B cell (primary cell): Measurements from ENCODE around the gene KHDC4. TPM values are rescaled to one million over a fixed set of nuclear protein-coding genes. Genes with fewer than 3 reads are reported as not detected.

Source experiments
- ATAC-seq: fragments of 200-7000 bp; cut with Tn5 transposase; one replicate; pipeline ENCODE4 v1.10.0; 2021; ENCODE audit warnings: low read depth, mild to moderate bottlenecking, moderate number of reproducible peaks, moderate library complexity
- CTCF ChIA-PET: fragments of 350-600 bp; sonication (Branson Sonifier 250); formaldehyde crosslinking; loops from one replicate; lab custom pipeline; 2021; ENCODE audit warnings: antibody characterized with exemption, inconsistent platforms; lab: Charles Lee
- POLR2A ChIA-PET: fragments of 350-600 bp; sonication (Branson Sonifier 250); formaldehyde crosslinking; loops from one replicate; lab custom pipeline; 2021; ENCODE audit warnings: antibody characterized with exemption; lab: Charles Lee
- DNase-seq: peaks from one replicate; pipeline ENCODE4 v3.0.0; 2013
- H2AFZ ChIP-seq: 2 replicates; pipeline ENCODE4 v1.6.1; 2012; ENCODE audit warnings: mild to moderate bottlenecking, low read depth, low read length; ENCODE audit not compliant: insufficient read depth, poor library complexity, severe bottlenecking
- H3K27ac ChIP-seq, 2 donors: 1 replicate in 1 of 2; 2 replicates in 1 of 2; pipeline ENCODE4 v1.5.1; 2012 to 2013; ENCODE audit warnings: low read length in 2 of 2, mild to moderate bottlenecking in 2 of 2, moderate library complexity in 1 of 2
- H3K27me3 ChIP-seq, 4 experiments: fragments of 200-600 bp in 1 of 4; sonication (generic) in 1 of 4; replicated peaks in 1 of 4; 1 replicate in 2 of 4; 2 replicates in 2 of 4; pipeline versions ENCODE4 v1.6.1 to v1.7.0; 2013 to 2016; ENCODE audit warnings: low read length in 3 of 4, mild to moderate bottlenecking in 2 of 4, mixed read lengths in 1 of 4, moderate library complexity in 1 of 4; ENCODE audit not compliant: insufficient read depth in 4 of 4, control insufficient read depth in 3 of 4; ENCODE audit errors: control extremely low read depth in 1 of 4
- H3K36me3 ChIP-seq, 2 experiments: replicated peaks in 1 of 2; 1 replicate in 1 of 2; 2 replicates in 1 of 2; pipeline versions ENCODE4 v1.6.1 to v1.7.1; 2013; ENCODE audit warnings: low read length in 1 of 2; ENCODE audit not compliant: insufficient read depth in 2 of 2, control insufficient read depth in 1 of 2; ENCODE audit errors: control extremely low read depth in 1 of 2, extremely low read depth in 1 of 2
- H3K4me1 ChIP-seq, 2 donors: fragments of 200-600 bp in 1 of 2; sonication (generic) in 1 of 2; 1 replicate in 1 of 2; 2 replicates in 1 of 2; pipeline versions ENCODE4 v1.5.1 to v1.6.1; 2013 to 2017; ENCODE audit warnings: low read length in 2 of 2; ENCODE audit not compliant: control insufficient read depth in 2 of 2, insufficient read depth in 2 of 2
- H3K4me2 ChIP-seq: replicated peaks from 2 replicates; pipeline ENCODE3; 2012; ENCODE audit warnings: mild to moderate bottlenecking, low read depth, low read length; ENCODE audit not compliant: poor library complexity, severe bottlenecking
- H3K4me3 ChIP-seq, 5 experiments: fragments of 200-600 bp in 1 of 5; sonication (generic) in 1 of 5; 1 replicate in 3 of 5; 2 replicates in 2 of 5; pipeline versions ENCODE4 v1.5.1 to v1.7.0; 2011 to 2016; ENCODE audit warnings: low read length in 4 of 5, mild to moderate bottlenecking in 4 of 5, low read depth in 2 of 5, control low read depth in 1 of 5, moderate library complexity in 1 of 5; ENCODE audit not compliant: insufficient read depth in 1 of 5; ENCODE audit errors: control extremely low read depth in 1 of 5, extremely low read depth in 1 of 5
- H3K79me2 ChIP-seq: fragments of 200-600 bp; sonication (generic); one replicate; pipeline ENCODE4 v1.6.0; 2016; ENCODE audit warnings: low read length; ENCODE audit not compliant: control insufficient read depth, insufficient read depth
- H3K9ac ChIP-seq: fragments of 200-600 bp; sonication (generic); 2 replicates; pipeline ENCODE4 v1.6.1; 2017; ENCODE audit warnings: mild to moderate bottlenecking, low read length, moderate library complexity
- H3K9me3 ChIP-seq, 3 donors: one replicate each; pipeline versions ENCODE4 v1.6.1 to v1.7.1; 2013; ENCODE audit warnings: low read length in 2 of 3; ENCODE audit not compliant: control insufficient read depth in 2 of 3, insufficient read depth in 1 of 3; ENCODE audit errors: control extremely low read depth in 1 of 3
- H4K20me1 ChIP-seq: 2 replicates; pipeline ENCODE4 v1.6.0; 2012; ENCODE audit warnings: mild to moderate bottlenecking, low read length; ENCODE audit not compliant: insufficient read depth, control insufficient read depth, poor library complexity, severe bottlenecking
- H3K27ac Mint-ChIP-seq: one replicate; pipeline ENCODE4 v1.8.0; 2021; ENCODE audit warnings: mixed read lengths
- H3K27me3 Mint-ChIP-seq: one replicate; pipeline ENCODE4 v1.8.0; 2021; ENCODE audit warnings: mixed read lengths
- H3K4me1 Mint-ChIP-seq: one replicate; pipeline ENCODE4 v1.8.0; 2021; ENCODE audit warnings: mixed read lengths
- H3K4me3 Mint-ChIP-seq: one replicate; pipeline ENCODE4 v1.8.0; 2021; ENCODE audit warnings: mixed read lengths
- H3K9me3 Mint-ChIP-seq: one replicate; pipeline ENCODE4 v1.8.0; 2022; ENCODE audit warnings: mixed read lengths; ENCODE audit not compliant: insufficient read depth
- CTCF ChIP-seq: fragments of 200-600 bp; IDR thresholded peaks from one replicate; pipeline ENCODE4 v1.8.0; 2022; ENCODE audit warnings: antibody characterized with exemption, mild to moderate bottlenecking
- EZH2 ChIP-seq: IDR thresholded peaks from 2 replicates; pipeline ENCODE4 v1.6.1; 2012; ENCODE audit warnings: borderline replicate concordance, low read depth, mild to moderate bottlenecking, moderate library complexity, low read length; ENCODE audit not compliant: insufficient read depth, poor library complexity, severe bottlenecking
- WGBS: methylation state at CpG from one replicate; pipeline ENCODE4 v1.1.5; 2013; ENCODE audit warnings: missing lambda C conversion rate; ENCODE audit not compliant: insufficient coverage; 5-methylcytosine and 5-hydroxymethylcytosine counted together
- intact Hi-C: fragments of 100-400 bp; cut with micrococcal nuclease; formaldehyde crosslinking; loops from one replicate; pipeline ENCODE4 v1.10.0; 2022
- polyA plus RNA-seq: library from polyadenylated mRNA; depleted of rRNA; stranded (reverse); fragments of >200 nt; gene quantifications from 2 replicates; pipeline ENCODE4 v1.2.3, GENCODE V29; 2012
- total RNA-seq, 2 donors: library from RNA; stranded (reverse); fragments of 120-200 nt in 1 of 2; gene quantifications; 1 replicate in 1 of 2; 2 replicates in 1 of 2; pipeline versions ENCODE4 v1.2.3 to v1.2.4, GENCODE V29; 2013 to 2022

The KHDC4 gene
- total and polyA plus RNA-seq, 2 donors (not counting 1 experiment from before 2014, with no cell fraction given): 51.3 to 122 TPM

GRCh38 chr1:155969377-155969791 is 35.2 kb upstream of the KHDC4 start:
- peak overlapping the region; percentile 26 to 79 for H3K27ac ChIP-seq
- intact Hi-C loops: no loop called here
- ChIA-PET POLR2A (interaction anchor here (1.2 to 2.7 kb wide), 2 partner anchors 14 to 22 kb away, joined by 4 to 7 read pairs; no protein-coding TSS in a partner anchor), CTCF (interaction anchor here (0.6 to 5.4 kb wide), 6 partner anchors 8 to 208 kb away, joined by 3 to 39 read pairs (median 11); partner anchors contain the start of genes ARHGEF2 and RXFP4)
- peaks cover 12 to 77% of the 10 kb centered on the region in 2 experiments for H3K36me3 ChIP-seq
- no peak overlapping the region for H3K4me3 ChIP-seq
- no peak overlapping the region for H3K9ac ChIP-seq
- ATAC-seq (no peak), DNase-seq (no peak)
- peaks cover 74 to 96% of the 10 kb centered on the region in 2 donors for H3K4me1 ChIP-seq
- no peaks in the 10 kb centered on the region for H3K9me3 Mint-ChIP-seq
- no peaks in the 10 kb centered on the region for H3K27me3 Mint-ChIP-seq
- H3K27ac Mint-ChIP-seq: peak overlapping the region; percentile 91
- no peaks in the 10 kb centered on the region for H3K9me3 ChIP-seq
- peak overlapping the region; percentile 79 for H3K4me3 Mint-ChIP-seq
- peaks cover 88% of the 10 kb centered on the region for H3K4me1 Mint-ChIP-seq
- TF ChIP-seq EZH2: no peak
- no peak for TF ChIP-seq CTCF
- peak overlapping the region; percentile 73 for H3K4me2 ChIP-seq
- peaks cover 100% of the 10 kb centered on the region for H3K79me2 ChIP-seq
- H3K27me3 ChIP-seq: no peaks in the 10 kb centered on the region
- 98% methylated on average over 3 of the region's 9 CpGs for WGBS
- peaks cover 96% of the 10 kb centered on the region for H4K20me1 ChIP-seq
- no peak overlapping the region for H2AFZ ChIP-seq

- H4K20me1 ChIP-seq: peaks cover 89% of the 10 kb centered on the region
Observed at GRCh38 chr1:155968670-155969069, 34.5 kb upstream of the KHDC4 start.

More at GRCh38 chr1:155968670-155969069, 34.5 kb upstream of the KHDC4 start:
- Mint-ChIP-seq H3K4me1 (peaks cover 85% of the 10 kb centered on the region), H3K27me3 (no peaks in the 10 kb centered on the region), H3K9me3 (no peaks in the 10 kb centered on the region), H3K27ac (peak overlapping the region; percentile 91), H3K4me3 (peak overlapping the region; percentile 50)
- Histone ChIP-seq H3K79me2 (peaks cover 96% of the 10 kb centered on the region), H3K9me3 (no peaks in the 10 kb centered on the region), H3K4me3 (no peak overlapping the region), H3K4me2 (peak overlapping the region; percentile 73), H3K27ac (peak overlapping the region; percentile 26 to 79), H3K27me3 (no peaks in the 10 kb centered on the region), H3K36me3 (peaks cover 12 to 75% of the 10 kb centered on the region in 2 experiments), H3K9ac (peak overlapping the region; percentile 41), H3K4me1 (peaks cover 69 to 89% of the 10 kb centered on the region in 2 donors), H2AFZ (no peak overlapping the region)
- CTCF ChIA-PET: interaction anchor here (0.6 to 5.4 kb wide), 8 partner anchors 9 to 34 kb away, joined by 3 to 39 read pairs (median 9); partner anchors contain the start of genes ARHGEF2, KHDC4 and RXFP4
- intact Hi-C loops: no loop called here
- WGBS: 68% methylated on average over 2 of the region's 3 CpGs
- POLR2A ChIA-PET: interaction anchor here (0.6 to 1.8 kb wide), 4 partner anchors 9 to 383 kb away, joined by 4 to 9 read pairs (median 8); partner anchors contain the start of genes ARHGEF2 and PMF1
- DNase-seq (peak; percentile 3), ATAC-seq (no peak)
- TF ChIP-seq CTCF (no peak), EZH2 (no peak)
